ENCODE results near the gene MAN2B1.
"Not testable (repeated sequence)": the region's sequence is repeated elsewhere in the genome, so short reads cannot be mapped to it uniquely, and the experiment has no call there.

Gene MAN2B1

GRCh38 chr19:12687496-12688196 is 21.1 kb upstream of the MAN2B1 start, which contains the start of gene GNG14:
Gene GNG14, plus strand, starts transcription at chr19:12687998. Its CDS starts 51 bp downstream, at chr19:12688049.
- DNase-seq, result no peak

GRCh38 chr19:12685831-12686230 is 19.3 kb upstream of the MAN2B1 start:
- no peak for DNase-seq

- DNase-seq, result peak; percentile 80
Observed at GRCh38 chr19:12681074-12681987, 14.8 kb upstream of the MAN2B1 start, which contains the start of gene DHPS. Gene DHPS, minus strand, starts transcription at chr19:12681880. Its CDS starts 114 bp downstream, at chr19:12681766.

GRCh38 chr19:12680034-12680433 is 13.5 kb upstream of the MAN2B1 start:
- DNase-seq, result no peak

- DNase-seq, result not testable (repeated sequence)
Observed at GRCh38 chr19:12678039-12678438, 11.5 kb upstream of the MAN2B1 start.

GRCh38 chr19:12676928-12677327 is 10.4 kb upstream of the MAN2B1 start:
- no peak for DNase-seq

GRCh38 chr19:12676384-12676792 is 9.8 kb upstream of the MAN2B1 start:
- DNase-seq, result peak; percentile 84

- no peak for DNase-seq
Observed at GRCh38 chr19:12675940-12676339, 9.4 kb upstream of the MAN2B1 start.

GRCh38 chr19:12675399-12675798 is 8.9 kb upstream of the MAN2B1 start:
- no peak for DNase-seq

GRCh38 chr19:12672744-12673143 is 6.2 kb upstream of the MAN2B1 start:
- no peak for DNase-seq

GRCh38 chr19:12670159-12670928 is 3.8 kb upstream of the MAN2B1 start:
- no peak for DNase-seq

GRCh38 chr19:12669270-12670158 is 3.0 kb upstream of the MAN2B1 start:
- peak; percentile 67 for DNase-seq

- peak; percentile 64 for DNase-seq
Observed at GRCh38 chr19:12668932-12669269, 2.4 kb upstream of the MAN2B1 start.

- no peak for DNase-seq
Observed at GRCh38 chr19:12668346-12668745, 1.8 kb upstream of the MAN2B1 start.

GRCh38 chr19:12667731-12668302 is 1.3 kb upstream of the MAN2B1 start:
- no peak for DNase-seq

- DNase-seq, result no peak
Observed at GRCh38 chr19:12665671-12666264, 774 bp downstream of the MAN2B1 start.

- no peak for DNase-seq
Observed at GRCh38 chr19:12665281-12665573, 1.3 kb downstream of the MAN2B1 start.

- no peak for DNase-seq
Observed at GRCh38 chr19:12664406-12665280, 1.9 kb downstream of the MAN2B1 start.

- no peak for DNase-seq
Observed at GRCh38 chr19:12660980-12661379, 5.6 kb downstream of the MAN2B1 start.

GRCh38 chr19:12657966-12658365 is 8.6 kb downstream of the MAN2B1 start:
- no peak for DNase-seq

Data from T-helper 9 cell (primary cell).